A549 treated with AZD2906 at 1 μM for 4 hours (cell line): ENCODE results near the gene CDC20. TPM values are rescaled to one million over a fixed set of nuclear protein-coding genes. Genes with fewer than 3 reads are reported as not detected.

ENCODE experiments used
- total RNA-seq: library from RNA; stranded (reverse); fragments of 200-300 nt; extraction: Qiagen RNA extraction; gene quantifications from 5 replicates; pipeline ENCODE4 v1.2.3, GENCODE V29; 2022

CDC20 gene
- total RNA-seq: 179 to 207 TPM (median 198 TPM) in 5 replicates

DNA sequence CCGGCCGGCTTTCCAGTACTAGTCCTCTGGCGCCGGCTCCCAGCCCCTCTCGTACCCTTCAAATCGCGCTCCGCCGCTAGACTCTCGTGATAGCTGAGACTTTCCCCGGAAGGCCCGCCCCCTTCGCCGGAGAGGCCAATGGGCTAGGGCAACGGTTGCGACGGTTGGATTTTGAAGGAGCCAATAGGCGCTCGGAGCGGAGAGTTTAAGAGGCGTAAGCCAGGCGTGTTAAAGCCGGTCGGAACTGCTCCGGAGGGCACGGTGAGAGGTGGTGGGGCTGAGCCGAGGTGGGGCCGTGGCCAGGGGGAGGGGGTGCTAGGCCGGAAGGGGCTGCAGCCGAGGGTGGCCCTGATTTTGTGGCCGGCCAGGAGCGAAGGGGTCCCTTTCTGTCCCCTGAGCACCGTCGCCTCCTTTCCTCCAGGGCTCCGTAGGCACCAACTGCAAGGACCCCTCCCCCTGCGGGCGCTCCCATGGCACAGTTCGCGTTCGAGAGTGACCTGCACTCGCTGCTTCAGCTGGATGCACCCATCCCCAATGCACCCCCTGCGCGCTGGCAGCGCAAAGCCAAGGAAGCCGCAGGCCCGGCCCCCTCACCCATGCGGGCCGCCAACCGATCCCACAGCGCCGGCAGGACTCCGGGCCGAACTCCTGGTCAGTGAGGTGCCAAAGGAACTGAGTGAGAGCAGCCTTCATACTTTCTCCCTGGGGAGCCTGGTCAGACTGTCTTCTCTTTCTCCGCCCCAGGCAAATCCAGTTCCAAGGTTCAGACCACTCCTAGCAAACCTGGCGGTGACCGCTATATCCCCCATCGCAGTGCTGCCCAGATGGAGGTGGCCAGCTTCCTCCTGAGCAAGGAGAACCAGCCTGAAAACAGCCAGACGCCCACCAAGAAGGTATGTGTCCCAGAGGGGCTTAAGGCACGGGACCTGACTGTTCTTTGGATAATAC, at the start of gene CDC20:
Gene CDC20, plus strand, starts transcription at position 236 of the 948 bp plus-strand sequence. Its CDS starts 235 bp downstream, at position 471.

DNA sequence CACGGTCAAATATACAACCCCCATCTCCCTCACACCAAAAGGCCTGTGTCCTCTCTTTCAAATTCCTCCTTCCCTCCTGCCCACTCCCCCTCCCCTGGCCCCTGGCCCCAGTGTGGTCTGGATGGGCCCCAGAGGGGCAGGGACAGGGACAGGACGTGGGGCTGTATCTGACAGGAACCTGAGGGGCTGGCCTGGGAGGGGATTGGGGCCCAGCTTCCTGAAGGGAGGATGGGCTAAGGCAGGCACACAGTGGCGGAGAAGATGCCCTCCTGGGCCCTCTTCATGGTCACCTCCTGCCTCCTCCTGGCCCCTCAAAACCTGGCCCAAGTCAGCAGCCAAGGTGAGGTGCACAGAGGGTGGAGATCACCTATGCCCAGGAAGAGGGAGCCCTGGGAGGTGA, 21.2 kb upstream of the CDC20 start, which contains the start of gene MPL:
Gene MPL, plus strand, starts transcription at position 231 of the 400 bp plus-strand sequence. Its CDS starts 31 bp downstream, at position 262.

DNA sequence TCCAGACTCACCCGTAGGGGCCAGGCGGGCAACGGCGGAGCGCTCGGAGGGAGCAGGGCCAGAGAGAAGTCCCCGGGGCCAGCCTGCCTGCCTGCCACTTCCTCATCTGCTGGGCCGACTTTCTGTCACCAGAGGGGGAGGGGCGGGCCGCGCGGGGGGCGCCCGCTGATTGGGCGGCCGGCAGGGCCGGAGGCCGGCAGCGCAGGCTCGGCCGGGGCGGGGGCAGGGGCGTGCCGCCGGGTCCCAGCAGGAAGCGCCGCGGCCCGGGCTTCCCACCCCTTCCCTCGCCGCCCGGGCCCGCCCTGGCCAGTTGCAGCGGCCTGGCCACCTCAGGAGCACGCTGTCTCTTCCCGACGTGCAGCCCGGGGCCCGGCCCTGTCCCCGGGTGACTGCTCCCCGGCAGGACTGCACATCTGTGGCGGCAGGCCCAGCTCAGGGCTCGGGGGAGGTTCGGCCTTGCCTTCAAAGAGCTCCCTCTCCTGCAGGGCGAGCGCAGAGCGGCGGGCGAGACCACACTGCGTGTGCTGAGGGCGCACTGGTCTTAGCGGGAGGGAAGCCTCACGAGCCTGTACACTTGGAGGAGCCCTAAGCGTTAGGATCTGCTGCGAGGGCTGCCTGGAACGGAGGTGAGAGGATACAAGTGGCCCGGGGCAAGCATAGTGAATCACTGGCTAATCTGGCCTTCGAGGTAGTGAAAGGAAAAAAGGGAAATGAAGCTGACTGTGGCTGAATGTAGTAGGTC, 9.3 kb downstream of the CDC20 start, which contains the start of gene ELOVL1:
Gene ELOVL1, minus strand, starts transcription at position 108 of the 742 bp plus-strand sequence. CDS start 2,402 bp downstream, outside the sequence.

DNA sequence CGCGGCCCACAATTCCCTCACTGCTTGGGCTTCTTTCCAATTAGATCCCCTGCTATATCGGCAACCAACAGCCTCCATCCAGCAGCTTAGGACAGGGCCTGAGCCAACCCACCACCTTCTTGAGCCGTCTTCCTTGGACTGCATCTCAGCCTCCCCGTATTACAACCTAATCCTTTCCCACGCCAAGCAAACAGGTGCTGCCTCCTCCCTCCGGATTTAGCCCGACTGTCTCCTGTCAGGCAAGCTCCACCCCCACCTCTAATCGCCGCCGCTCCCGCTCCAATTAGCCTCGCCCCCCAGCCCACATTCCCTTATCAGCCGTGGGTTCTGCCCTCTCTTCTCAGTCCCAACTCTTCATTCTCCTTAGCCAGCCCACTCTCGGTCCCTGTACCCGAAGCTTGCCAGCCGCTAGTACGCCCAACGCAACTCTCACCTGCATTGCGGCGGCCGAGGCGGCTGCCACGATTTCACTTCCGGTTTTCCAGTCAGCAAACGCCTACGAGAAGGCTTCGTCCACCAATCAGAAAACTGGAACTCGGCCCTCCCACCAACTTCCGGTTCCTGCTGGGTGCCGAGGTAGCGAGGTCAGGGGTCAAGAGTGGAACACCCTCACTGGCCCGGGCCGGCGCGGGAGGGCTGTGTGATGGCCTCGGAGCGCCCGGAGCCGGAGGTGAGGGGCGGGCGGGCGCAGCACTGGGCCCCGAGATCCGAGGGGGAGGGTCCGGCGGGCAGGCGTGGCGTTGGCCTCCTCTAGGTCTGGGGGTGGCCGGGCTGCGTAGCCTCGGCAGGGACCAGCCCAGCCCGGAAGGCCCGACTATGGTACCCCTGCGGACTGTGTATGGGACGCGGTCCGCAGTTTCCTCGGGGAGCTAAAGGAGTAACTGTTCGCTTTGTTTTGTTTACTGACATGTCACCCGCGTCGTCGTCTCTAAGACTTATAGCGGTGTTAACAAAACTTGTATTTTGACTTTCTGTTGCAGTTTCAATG, 30.8 kb downstream of the CDC20 start, which contains the start of the genes MED8 and SZT2:
Gene MED8, minus strand, starts transcription at position 475 of the 988 bp plus-strand sequence. Its CDS starts 36 bp downstream, at position 439.
Gene SZT2, plus strand, starts transcription at position 574 of the 988 bp plus-strand sequence. Its CDS starts 70 bp downstream, at position 644.

Other genes with a start within 250 kb of the CDC20 start
- gene EBNA1BP2, start 186.7 kb upstream of the CDC20 start, total RNA-seq: 170 to 195 TPM (median 177 TPM) in 5 replicates
- 0.20 to 0.53 TPM (median 0.38 TPM) in 5 replicates for gene CFAP57, start 186.7 kb upstream of the CDC20 start, total RNA-seq
- 0.05 TPM in 1 of 5 replicates, not detected in the others for gene TMEM125, start 89.0 kb upstream of the CDC20 start, total RNA-seq
- 0.07 TPM in 1 of 5 replicates, not detected in the others for gene C1orf210, start 73.4 kb upstream of the CDC20 start, total RNA-seq
- 0.06 to 0.12 TPM (median 0.08 TPM) in 4 of 5 replicates, not detected in the other for gene TIE1, start 58.0 kb upstream of the CDC20 start, total RNA-seq
- gene MPL, start 21.2 kb upstream of the CDC20 start, total RNA-seq: 0.08 to 0.31 TPM (median 0.17 TPM) in 4 of 5 replicates, not detected in the other
- gene ELOVL1, start 9.0 kb downstream of the CDC20 start, total RNA-seq: 138 to 155 TPM (median 146 TPM) in 5 replicates
- gene MED8, start 30.8 kb downstream of the CDC20 start, total RNA-seq: 35.0 to 37.4 TPM (median 35.4 TPM) in 5 replicates
- gene SZT2, start 30.9 kb downstream of the CDC20 start, total RNA-seq: 5.9 to 7.2 TPM (median 6.3 TPM) in 5 replicates
- 11.5 to 16.4 TPM (median 14.1 TPM) in 5 replicates for gene HYI, start 95.0 kb downstream of the CDC20 start, total RNA-seq
- gene PTPRF, start 171.9 kb downstream of the CDC20 start, total RNA-seq: 77.2 to 91.6 TPM (median 89.1 TPM) in 5 replicates